Epidermal melanocyte (primary cell): ENCODE measurements around the gene MAEA.

Experiments used
- DNase-seq: peaks from one replicate; pipeline ENCODE4 v3.0.0; 2011; ENCODE audit warnings: low spot score; ENCODE audit not compliant: insufficient read length

MAEA gene

DNA sequence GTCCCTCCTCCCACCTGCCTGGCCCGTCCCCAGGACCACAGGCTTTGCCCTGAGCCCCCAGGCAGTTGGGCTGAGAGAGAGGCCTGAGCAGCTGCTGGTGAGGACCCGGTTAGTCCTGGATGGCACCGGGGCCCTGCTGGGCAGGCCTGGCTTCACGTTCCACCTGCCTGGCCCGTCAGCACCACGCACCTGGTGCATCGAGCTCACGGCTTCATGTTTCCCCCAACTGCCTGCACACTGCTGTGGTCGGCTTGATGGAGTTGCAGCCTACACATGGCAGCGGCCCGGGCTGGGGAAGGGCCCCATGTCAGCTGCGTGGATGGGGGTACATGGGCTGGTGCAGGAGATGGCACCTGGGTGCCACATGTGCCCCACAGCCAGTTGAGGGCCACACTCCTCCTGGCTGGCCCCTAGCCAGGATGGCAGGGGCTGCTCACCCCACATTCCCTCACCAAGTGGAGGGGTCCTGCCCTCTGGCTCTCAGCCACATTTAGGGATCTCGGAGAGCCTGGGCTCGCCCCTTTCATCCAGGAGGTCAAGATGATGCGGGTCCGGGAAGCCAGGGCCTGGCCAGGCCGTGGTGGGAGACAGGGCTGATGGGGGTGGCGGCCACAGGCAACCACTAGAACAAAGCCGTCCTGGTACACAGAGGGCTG, 88.0 kb downstream of the MAEA start:
- DNase-seq, result no peak

DNA sequence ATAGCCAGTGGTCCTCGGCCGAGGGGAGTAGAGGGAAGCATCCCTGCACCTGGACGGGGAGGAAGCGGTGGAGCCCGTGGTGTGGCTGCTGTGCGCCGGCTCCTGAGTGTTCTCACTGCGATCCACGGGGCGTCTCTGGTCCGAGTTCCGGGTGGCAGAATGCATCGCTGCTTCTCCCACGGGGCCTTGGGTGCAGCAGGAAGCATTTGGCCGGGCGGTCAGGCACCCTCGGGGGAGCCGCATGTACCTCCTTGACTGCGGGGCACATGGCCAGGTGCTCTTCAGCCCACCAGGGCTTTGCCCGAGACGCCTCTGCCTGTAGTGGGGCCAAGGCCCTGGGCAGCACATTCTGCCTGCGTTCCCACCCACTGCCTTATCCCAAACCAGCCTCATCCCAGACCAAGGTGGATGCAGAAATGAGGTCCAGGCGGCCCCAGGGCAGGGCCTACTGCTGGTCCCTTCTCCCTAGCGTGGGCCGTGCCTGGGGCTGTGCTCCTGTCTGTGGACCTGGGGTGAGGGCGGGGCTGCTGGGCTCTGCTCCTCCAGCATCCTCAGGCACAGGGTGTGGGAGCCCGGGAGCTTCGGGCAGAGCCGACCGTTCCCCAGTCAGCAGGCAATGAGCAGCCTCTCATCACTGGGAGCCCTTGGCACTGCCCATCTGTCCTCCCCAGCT, 89.0 kb downstream of the MAEA start:
- no peak for DNase-seq

- no peak for DNase-seq
Measured at GRCh38 chr4:1379351-1379781, 89.7 kb downstream of the MAEA start.

DNA sequence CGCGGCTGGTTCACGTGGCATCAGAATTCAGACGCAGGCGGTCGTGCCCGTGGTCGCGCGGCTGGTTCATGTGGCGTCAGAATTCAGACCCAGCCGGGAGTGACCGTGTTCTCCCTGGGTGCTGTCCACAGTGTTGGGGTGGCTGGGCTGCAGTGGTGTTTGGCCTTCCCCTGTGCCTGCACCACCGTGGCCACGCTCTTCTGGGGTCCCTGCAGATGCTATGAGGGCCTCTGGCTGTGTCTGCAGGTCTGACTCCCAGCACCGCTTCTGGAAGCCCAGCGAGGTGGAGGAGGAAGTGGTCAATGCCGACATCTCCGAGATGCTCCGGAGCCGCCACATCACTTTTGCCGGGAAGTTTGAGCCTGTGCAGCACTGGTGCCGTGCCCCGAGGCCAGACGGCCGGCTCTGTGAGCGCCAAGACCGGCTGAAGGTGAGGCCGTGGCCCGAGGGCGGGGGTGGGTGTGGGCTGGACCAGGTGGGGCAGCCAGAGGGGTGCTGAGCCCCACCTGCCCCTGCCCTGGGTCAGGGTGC, 90.2 kb downstream of the MAEA start:
- DNase-seq, result no peak

DNA sequence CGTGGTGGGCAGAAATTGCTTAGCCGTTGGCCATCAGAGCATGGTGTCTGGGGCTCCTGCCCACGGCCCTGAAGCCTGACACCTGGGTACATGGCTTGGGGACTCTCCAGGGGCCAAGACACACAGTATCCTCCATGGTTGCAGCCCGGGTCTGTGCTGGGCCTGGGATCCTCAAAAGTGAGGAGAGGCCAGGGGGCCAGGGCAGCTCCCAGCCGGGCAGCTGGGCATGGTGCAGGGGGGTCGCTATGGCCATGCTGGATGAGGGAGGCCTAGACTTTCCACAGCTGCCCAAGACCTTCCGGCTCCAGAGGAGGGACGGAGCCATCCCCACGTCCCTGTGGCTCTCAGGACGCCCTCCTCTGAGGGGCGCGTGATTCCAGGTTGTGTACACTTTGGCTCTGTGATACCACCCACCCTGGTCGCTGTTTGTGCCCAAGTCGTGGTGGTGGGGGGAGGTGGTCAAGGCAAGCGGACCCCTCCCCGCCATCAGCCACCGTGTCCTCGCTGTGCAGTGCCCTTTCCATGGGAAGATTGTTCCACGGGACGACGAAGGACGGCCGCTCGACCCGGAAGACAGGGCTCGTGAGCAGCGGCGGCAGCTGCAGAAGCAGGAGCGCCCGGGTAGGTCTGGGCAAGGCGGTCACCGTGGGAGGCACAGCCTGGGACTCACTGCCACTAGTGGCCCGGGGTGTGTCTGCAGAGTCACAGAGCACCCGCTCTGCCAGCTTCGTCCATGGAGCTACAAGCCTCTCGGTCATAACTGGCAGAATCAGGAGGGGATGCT, 90.9 kb downstream of the MAEA start:
- no peak for DNase-seq

GRCh38 chr4:1381181-1381621, 91.5 kb downstream of the MAEA start:
- no peak for DNase-seq

- DNase-seq, result no peak
Measured at GRCh38 chr4:1381944-1382541, 92.4 kb downstream of the MAEA start.

DNA sequence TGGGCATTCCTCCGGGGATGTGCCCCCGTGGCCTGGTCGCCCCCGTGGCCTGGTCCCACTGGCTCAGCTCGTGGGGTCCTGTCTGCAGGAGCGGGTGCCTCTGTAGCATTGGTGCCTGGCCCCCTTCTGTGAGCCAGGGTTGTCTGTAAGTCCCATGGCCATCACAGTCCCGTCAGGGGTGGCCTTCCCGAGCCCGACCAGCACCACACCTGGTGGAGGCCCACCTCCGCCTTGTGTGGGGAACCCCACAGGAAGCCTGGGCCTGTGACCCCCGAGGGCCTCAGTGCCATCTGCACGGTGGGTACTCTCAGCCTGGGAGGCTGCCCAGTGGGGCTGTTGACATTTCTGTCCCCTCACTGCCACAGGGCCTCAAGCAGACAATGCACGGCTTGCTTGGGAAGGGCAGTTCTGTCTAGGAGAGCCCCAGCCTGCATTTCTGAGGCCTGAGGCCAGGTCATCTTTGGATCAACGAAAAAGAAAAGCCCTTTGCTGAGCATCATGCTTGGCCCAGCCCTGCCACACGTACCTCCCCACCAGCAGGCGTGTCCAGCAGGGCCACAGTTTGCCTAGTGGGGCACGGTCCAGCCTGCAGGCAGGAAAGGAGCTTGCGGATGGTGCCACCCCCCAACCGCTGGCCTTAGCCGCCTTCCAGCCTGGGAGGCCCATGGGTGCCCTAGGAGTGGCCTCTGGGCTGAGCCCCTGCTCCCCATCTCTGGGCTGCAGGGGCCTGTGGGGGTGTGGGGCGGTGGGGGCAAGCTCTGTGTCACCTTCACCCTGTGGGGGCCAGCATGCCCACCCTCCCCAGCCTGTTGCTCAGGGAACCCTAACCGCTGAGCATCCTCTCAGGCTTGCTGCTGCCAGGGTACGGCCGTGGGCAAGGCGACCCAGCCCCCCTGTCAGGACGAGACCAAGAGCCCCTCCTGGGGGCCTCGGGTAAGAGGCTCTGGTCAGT, 93.4 kb downstream of the MAEA start:
- DNase-seq, result no peak

- no peak for DNase-seq
Measured at GRCh38 chr4:1383728-1384591, 94.3 kb downstream of the MAEA start.

DNA sequence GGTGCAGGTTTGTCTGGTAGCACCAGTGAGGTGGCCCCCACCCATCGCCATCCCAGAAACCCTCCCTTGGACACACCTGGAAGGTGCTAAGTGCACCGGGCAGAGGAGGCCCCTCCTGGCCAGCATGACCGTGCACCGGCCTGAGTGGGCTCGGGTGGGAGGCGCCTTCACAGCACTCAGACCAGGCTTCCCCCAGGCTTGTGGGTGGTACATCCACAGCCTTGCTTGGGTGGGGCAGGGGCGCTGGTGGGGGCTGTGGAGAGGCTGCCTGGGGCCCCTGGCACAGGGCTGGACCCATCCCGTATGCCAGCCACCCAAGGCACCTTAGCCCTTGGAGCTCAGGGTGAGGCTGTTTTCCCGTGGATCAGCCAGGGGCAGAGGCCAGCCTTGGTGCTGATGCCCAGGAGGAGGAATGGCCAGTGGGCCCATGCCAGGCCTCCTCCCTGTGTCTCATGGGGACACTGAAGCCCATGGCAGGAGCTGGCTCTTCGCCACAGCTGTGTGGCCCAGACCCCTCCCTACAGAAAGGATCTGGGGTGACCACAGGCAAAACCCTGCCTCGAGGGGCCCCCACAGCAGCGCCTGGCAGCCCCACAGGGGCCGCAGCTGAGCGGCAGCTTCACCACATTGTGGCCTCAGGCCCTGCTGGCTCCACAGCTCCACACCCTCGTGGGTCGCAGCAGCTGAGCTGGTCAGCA, 95.1 kb downstream of the MAEA start:
- DNase-seq, result no peak

DNA sequence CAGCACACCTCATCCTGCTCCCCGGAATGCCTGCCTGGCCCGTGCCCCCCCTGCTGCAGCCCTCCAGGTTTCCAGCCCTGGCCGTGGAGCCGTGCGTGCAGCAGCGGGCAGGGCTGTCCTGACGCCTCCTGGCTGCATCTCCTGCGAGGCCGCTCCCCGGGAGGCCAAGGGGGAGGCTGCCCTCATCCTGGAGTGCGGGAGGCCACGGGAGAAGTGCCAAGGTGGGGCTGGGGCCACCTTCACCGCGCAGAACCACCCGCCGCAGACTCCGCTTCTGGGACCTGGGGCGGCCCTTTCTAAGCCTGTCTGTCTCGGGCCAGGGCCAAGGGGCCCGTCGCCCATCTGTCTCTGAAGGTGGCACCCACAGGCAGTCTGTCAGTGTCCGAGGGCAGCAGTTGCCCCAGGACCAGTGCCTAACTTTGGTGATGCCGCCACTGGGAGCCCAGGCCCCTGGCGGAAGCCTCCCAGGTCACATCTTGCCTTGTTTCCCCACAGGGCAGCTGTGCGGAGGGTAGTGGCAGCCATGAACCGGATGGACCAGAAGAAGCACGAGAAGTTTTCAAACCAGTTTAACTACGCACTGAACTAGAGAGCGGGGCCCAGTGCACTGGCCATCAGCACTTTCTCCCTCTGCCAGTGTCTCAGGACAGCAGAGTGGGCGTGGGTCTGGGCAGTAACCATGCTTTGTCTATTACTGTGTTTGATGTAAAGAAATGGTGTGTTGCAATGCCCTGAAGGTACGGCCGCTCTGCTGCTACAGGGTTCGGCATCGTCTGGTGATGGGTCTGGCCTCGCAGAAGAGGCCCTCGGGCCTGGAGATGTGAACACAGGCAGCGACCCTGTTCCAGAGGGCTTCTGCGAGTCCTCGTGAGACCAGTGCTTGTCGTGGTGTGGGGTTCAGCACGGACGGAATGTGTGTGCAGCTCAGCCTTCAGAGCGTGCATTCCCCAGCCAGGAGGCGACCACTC, 96.0 kb downstream of the MAEA start:
- no peak for DNase-seq
